Sigmoid colon (tissue), 4 donors: ENCODE data around the gene MOB3B.

Source experiments
- POLR2A ChIP-seq, 2 donors: fragments of 450-650 bp; IDR thresholded peaks; one replicate each; pipeline ENCODE4 v1.6.1; 2016; ENCODE audit warnings: antibody characterized with exemption in 2 of 2, mild to moderate bottlenecking in 2 of 2, moderate library complexity in 2 of 2
- POLR2AphosphoS5 ChIP-seq, 4 donors: sonication (generic); formaldehyde crosslinking; IDR thresholded peaks; one replicate each; pipeline ENCODE4 v1.6.1; 2017; ENCODE audit warnings: antibody characterized with exemption in 4 of 4

DNA sequence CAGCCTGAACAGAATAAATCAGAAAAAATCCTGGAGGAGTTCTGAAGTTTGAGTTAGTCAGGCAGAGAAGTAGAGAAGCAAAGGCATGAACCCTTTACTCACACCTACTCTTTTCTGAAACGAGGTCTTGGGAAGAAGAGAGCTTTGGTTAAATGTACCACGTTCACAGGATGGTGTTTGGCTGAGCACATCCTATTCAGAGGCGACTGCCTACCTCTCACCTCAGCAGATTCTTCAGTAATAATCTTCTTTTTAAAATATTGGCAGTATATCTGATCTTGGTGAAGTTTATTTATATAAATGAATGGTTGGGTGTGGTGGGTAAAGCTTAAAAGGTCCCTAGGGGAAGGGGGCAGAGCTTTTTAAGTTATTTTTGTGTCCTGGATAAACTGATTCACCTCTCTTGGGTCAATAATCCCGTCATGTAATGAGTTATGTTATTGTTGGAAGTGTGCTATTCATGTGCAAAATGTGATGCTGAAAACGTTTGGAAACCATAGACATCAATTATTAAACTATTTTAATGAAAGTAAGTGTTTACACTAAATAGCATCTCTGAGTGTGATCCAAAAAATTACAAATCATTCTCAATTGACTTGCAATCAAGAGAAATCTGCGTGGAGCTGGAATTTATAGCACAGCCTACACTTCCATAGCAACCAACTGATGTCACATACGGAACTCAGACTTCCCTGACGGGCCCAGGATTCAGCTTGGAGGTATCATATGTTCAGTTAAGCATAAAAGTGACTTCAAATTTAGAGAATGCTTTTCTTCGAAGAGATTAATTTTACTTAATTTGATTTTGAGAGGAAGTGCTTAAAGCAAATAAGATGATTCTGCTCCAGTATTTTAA lies 138.3 kb downstream of the MOB3B start:
- TF ChIP-seq POLR2AphosphoS5 (IDR thresholded peaks at IDR 0.05) (no peak), POLR2A (IDR thresholded peaks at IDR 0.05) (no peak)
